Activated naive CD4-positive, alpha-beta T cell treated with anti-CD3 and anti-CD28 coated beads, Interleukin-2, amount 50 U/mL, for 24 hours (primary cell): ENCODE data around the gene ACOT6.
A peak's percentile ranks its signal among the peaks of the same experiment; 100 is the strongest.
"Not testable (repeated sequence)": the region's sequence is repeated elsewhere in the genome, so short reads cannot be mapped to it uniquely, and the experiment has no call there.

Source experiments
- H3K27ac Mint-ChIP-seq: one replicate; pipeline ENCODE4 v1.8.0; 2021; ENCODE audit warnings: mild to moderate bottlenecking, mixed read lengths
- H3K27me3 Mint-ChIP-seq: one replicate; pipeline ENCODE4 v1.8.0; 2021; ENCODE audit warnings: mixed read lengths
- H3K36me3 Mint-ChIP-seq: one replicate; pipeline ENCODE4 v1.8.0; 2021; ENCODE audit warnings: mixed read lengths
- H3K4me1 Mint-ChIP-seq: one replicate; pipeline ENCODE4 v1.8.0; 2021; ENCODE audit warnings: mixed read lengths
- H3K4me3 Mint-ChIP-seq: one replicate; pipeline ENCODE4 v1.8.0; 2021; ENCODE audit warnings: mild to moderate bottlenecking, mixed read lengths
- H3K9me3 Mint-ChIP-seq: one replicate; pipeline ENCODE4 v1.8.0; 2021; ENCODE audit warnings: mixed read lengths

Gene ACOT6

GRCh38 chr14:73623504-73624054 is 11.3 kb downstream of the ACOT6 start:
- peaks cover 1% of the 10 kb centered on the region for H3K27me3 Mint-ChIP-seq
- H3K27ac Mint-ChIP-seq, result no peak overlapping the region
- H3K4me3 Mint-ChIP-seq, result no peak overlapping the region
- H3K4me1 Mint-ChIP-seq, result no peaks in the 10 kb centered on the region
- H3K36me3 Mint-ChIP-seq, result no peaks in the 10 kb centered on the region
- H3K9me3 Mint-ChIP-seq, result no peaks in the 10 kb centered on the region

- H3K27me3 Mint-ChIP-seq, result peaks cover 1% of the 10 kb centered on the region
- H3K36me3 Mint-ChIP-seq, result no peaks in the 10 kb centered on the region
- no peak overlapping the region for H3K4me3 Mint-ChIP-seq
- H3K4me1 Mint-ChIP-seq, result no peaks in the 10 kb centered on the region
- no peaks in the 10 kb centered on the region for H3K9me3 Mint-ChIP-seq
- no peak overlapping the region for H3K27ac Mint-ChIP-seq
These were observed 13.4 kb downstream of the ACOT6 start for GRCh38 chr14:73625706-73626105.

- Mint-ChIP-seq H3K27me3 (no peaks in the 10 kb centered on the region), H3K36me3 (no peaks in the 10 kb centered on the region), H3K4me3 (no peak overlapping the region), H3K4me1 (no peaks in the 10 kb centered on the region), H3K9me3 (no peaks in the 10 kb centered on the region), H3K27ac (no peak overlapping the region)
These were observed 14.8 kb downstream of the ACOT6 start for GRCh38 chr14:73627151-73627558.

- Mint-ChIP-seq H3K9me3 (no peaks in the 10 kb centered on the region), H3K27me3 (peaks cover 3% of the 10 kb centered on the region), H3K4me3 (no peak overlapping the region), H3K27ac (no peak overlapping the region), H3K4me1 (peaks cover 5% of the 10 kb centered on the region), H3K36me3 (no peaks in the 10 kb centered on the region)
These were observed 17.9 kb downstream of the ACOT6 start for GRCh38 chr14:73630009-73630780.

- Mint-ChIP-seq H3K27ac (peak overlapping the region; percentile 51), H3K4me1 (peaks cover 5% of the 10 kb centered on the region), H3K4me3 (peak overlapping the region; percentile 79), H3K27me3 (peaks cover 3% of the 10 kb centered on the region), H3K36me3 (no peaks in the 10 kb centered on the region), H3K9me3 (no peaks in the 10 kb centered on the region)
These were observed 21.0 kb downstream of the ACOT6 start for GRCh38 chr14:73633116-73634010.

- H3K36me3 Mint-ChIP-seq, result no peaks in the 10 kb centered on the region
- peaks cover 8% of the 10 kb centered on the region for H3K4me1 Mint-ChIP-seq
- H3K27me3 Mint-ChIP-seq, result peaks cover 3% of the 10 kb centered on the region
- peak overlapping the region; percentile 79 for H3K4me3 Mint-ChIP-seq
- H3K9me3 Mint-ChIP-seq, result no peaks in the 10 kb centered on the region
- peak overlapping the region; percentile 51 for H3K27ac Mint-ChIP-seq
These were observed 21.9 kb downstream of the ACOT6 start for GRCh38 chr14:73634011-73634833.

- H3K27me3 Mint-ChIP-seq, H3K9me3 Mint-ChIP-seq, H3K4me1 Mint-ChIP-seq, H3K36me3 Mint-ChIP-seq, H3K4me3 Mint-ChIP-seq, H3K27ac Mint-ChIP-seq: not testable (repeated sequence)
These were observed 24.0 kb downstream of the ACOT6 start for GRCh38 chr14:73636355-73636754.

- H3K9me3 Mint-ChIP-seq, result no peaks in the 10 kb centered on the region
- no peaks in the 10 kb centered on the region for H3K36me3 Mint-ChIP-seq
- H3K4me1 Mint-ChIP-seq, result peaks cover 10% of the 10 kb centered on the region
These were observed 25.5 kb downstream of the ACOT6 start for GRCh38 chr14:73637830-73638229.

GRCh38 chr14:73640796-73641365 is 28.6 kb downstream of the ACOT6 start:
- Mint-ChIP-seq H3K36me3 (no peaks in the 10 kb centered on the region), H3K4me3 (no peak overlapping the region), H3K4me1 (peaks cover 21% of the 10 kb centered on the region), H3K9me3 (no peaks in the 10 kb centered on the region), H3K27me3 (no peaks in the 10 kb centered on the region), H3K27ac (no peak overlapping the region)

More at GRCh38 chr14:73637830-73638229, 25.5 kb downstream of the ACOT6 start:
- Mint-ChIP-seq H3K4me3 (no peak overlapping the region), H3K27ac (no peak overlapping the region), H3K27me3 (peaks cover 3% of the 10 kb centered on the region)

GRCh38 chr14:73644531-73645247 is 32.4 kb downstream of the ACOT6 start, which contains the start of gene DNAL1:
Gene DNAL1, plus strand, starts transcription at chr14:73644986. Its CDS starts 54 bp downstream, at chr14:73645040.
- no peaks in the 10 kb centered on the region for H3K36me3 Mint-ChIP-seq

GRCh38 chr14:73645248-73645610 is 32.9 kb downstream of the ACOT6 start:
- H3K27ac Mint-ChIP-seq, result peak overlapping the region; percentile 91
- H3K36me3 Mint-ChIP-seq, result no peaks in the 10 kb centered on the region
- no peaks in the 10 kb centered on the region for H3K27me3 Mint-ChIP-seq
- H3K9me3 Mint-ChIP-seq, result no peaks in the 10 kb centered on the region
- peaks cover 16% of the 10 kb centered on the region for H3K4me1 Mint-ChIP-seq
- peak overlapping the region; percentile 98 for H3K4me3 Mint-ChIP-seq

More at GRCh38 chr14:73644531-73645247, 32.4 kb downstream of the ACOT6 start, which contains the start of gene DNAL1:
- Mint-ChIP-seq H3K27me3 (no peaks in the 10 kb centered on the region), H3K4me1 (peaks cover 16% of the 10 kb centered on the region), H3K4me3 (peak within 1 kb of the TSS; percentile 98), H3K27ac (peak within 1 kb of the TSS; percentile 91), H3K9me3 (no peaks in the 10 kb centered on the region)

GRCh38 chr14:73651005-73651404 is 38.7 kb downstream of the ACOT6 start:
- Mint-ChIP-seq H3K4me3 (no peak overlapping the region), H3K9me3 (no peaks in the 10 kb centered on the region), H3K4me1 (no peaks in the 10 kb centered on the region), H3K27me3 (no peaks in the 10 kb centered on the region), H3K36me3 (peaks cover 6% of the 10 kb centered on the region), H3K27ac (no peak overlapping the region)

GRCh38 chr14:73655851-73656250 is 43.5 kb downstream of the ACOT6 start:
- no peak overlapping the region for H3K4me3 Mint-ChIP-seq
- H3K27me3 Mint-ChIP-seq, result no peaks in the 10 kb centered on the region
- peaks cover 9% of the 10 kb centered on the region for H3K36me3 Mint-ChIP-seq
- H3K9me3 Mint-ChIP-seq, result no peaks in the 10 kb centered on the region
- no peak overlapping the region for H3K27ac Mint-ChIP-seq
- H3K4me1 Mint-ChIP-seq, result no peaks in the 10 kb centered on the region

GRCh38 chr14:73659202-73659601 is 46.9 kb downstream of the ACOT6 start:
- H3K27me3 Mint-ChIP-seq, H3K4me1 Mint-ChIP-seq, H3K36me3 Mint-ChIP-seq, H3K9me3 Mint-ChIP-seq, H3K27ac Mint-ChIP-seq, H3K4me3 Mint-ChIP-seq: not testable (repeated sequence)
